NCI-H1048 (cell line): ENCODE data around the gene AURKA.

Experiments
- DNase-seq: peaks from one replicate; lab custom pipeline; 2025; lab: John Stamatoyannopoulos, UW

Gene AURKA

DNA sequence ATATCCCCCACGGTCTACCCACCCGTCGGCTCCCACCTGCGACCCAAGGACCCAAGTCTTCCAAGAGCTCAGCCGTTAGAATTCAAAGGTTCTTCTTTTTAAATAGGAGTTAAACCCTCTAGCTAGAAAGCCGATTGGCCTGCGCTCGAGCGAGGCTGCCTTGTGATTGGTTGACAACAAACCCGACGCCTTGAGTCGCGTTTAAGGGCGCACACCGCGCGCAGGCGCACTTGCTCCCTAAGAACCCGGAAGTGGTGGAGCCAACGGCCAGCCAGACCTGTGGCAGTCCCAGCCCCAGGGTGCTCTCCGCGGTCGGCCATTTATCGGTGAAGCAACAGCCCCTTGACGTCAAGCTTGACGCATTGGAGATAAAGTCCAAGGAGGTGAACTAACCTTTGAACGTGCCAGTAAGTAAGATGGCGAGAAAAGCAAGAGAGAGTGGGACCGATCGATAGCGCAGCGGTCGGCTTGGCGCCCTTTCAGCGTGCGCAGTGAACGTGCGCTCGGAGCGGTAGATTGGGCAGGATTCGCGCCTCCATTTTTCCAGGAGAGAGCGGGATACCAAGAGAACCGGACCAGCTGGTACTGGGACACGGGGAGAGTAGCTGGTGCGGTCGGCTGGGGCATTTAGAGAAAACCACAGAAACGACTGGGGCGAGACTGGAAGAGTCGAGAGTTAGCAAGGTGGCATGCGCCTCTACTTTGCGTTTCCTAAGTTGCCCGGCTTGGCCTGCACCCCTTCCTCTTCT is at the start of gene AURKA, which contains the start of gene CSTF1:
Gene AURKA (minus strand): TSS at position 84 of the 749 bp plus-strand sequence. CDS start 4,018 bp downstream, outside the sequence.
Gene CSTF1 (plus strand): TSS at position 514 of the 749 bp plus-strand sequence. CDS start 2,908 bp downstream, outside the sequence.
- peak; percentile 96 for DNase-seq

DNA sequence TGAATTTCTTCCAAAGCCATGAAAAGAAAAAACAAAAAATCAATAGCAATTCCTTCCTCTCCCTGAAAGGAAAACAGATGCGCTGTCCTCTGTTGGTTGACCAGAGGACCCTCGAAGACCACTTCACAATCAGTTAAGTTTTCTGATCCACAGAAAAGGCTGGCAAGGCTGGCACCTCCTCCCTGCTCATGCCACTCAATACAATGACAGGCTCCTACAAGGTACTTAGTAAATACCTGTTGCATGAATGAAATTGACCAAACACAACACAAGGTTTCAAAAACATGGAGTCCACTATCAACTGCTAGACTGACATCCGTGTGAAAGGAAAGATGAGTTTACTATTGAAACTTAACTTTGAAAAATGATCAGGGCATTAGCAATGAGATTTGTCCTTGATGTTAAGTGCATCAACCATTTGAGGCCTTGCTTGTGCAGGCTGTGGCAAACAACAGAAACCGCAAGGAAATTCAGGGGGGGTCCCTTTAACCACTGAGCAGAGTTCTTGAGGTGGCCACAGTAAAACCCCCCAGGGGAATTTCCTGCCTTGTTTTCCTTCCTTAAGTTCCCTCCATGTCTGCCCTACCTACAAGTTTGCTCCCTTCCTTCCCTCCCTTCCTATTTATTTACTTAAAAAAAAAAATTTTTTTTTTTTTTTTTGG is 48.5 kb upstream of the AURKA start:
- no peak for DNase-seq

DNA sequence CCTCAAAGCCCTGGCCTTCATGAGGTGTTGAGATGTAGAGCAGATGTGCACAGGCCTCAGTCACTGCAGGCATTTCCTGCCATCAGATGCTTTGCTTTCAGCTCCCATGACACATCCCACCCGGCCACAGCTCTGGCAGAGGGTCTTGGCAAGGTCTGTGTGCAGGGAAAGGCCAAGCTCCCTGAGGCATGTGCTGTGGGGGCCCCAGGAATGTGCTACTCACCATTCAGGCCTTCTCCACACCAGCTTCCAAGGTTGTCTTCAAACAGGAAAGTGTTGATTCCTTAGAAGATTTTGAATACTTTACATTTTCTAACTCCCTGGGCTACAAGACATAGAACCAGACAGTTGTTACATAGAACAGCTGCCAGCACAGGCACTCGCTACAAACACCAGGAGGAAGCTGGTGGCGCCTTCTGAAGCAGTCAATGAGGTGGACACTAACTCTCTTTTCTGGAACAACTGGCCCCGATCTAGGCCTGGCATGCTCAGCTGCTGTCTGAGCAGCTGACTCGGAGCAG is 47.8 kb upstream of the AURKA start:
- no peak for DNase-seq

DNA sequence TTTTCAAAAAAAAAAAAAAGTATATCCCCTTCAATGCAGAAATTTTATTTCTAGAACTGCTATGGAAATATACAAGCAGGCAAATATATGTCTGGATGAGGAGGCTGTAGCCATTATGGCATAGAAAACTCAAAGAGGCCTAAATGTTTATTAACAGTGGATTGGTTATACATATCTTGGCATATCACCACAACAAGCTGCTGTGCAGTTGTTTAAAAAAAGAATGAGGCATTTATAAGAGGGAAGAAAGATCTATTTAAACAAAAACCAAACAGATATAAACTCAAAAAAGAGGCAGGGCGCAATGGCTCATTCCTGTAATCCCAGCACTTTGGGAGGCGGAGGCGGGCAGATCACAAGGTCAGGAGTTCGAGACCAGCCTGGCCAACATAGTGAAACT is 46.3 kb upstream of the AURKA start:
- no peak for DNase-seq

DNA sequence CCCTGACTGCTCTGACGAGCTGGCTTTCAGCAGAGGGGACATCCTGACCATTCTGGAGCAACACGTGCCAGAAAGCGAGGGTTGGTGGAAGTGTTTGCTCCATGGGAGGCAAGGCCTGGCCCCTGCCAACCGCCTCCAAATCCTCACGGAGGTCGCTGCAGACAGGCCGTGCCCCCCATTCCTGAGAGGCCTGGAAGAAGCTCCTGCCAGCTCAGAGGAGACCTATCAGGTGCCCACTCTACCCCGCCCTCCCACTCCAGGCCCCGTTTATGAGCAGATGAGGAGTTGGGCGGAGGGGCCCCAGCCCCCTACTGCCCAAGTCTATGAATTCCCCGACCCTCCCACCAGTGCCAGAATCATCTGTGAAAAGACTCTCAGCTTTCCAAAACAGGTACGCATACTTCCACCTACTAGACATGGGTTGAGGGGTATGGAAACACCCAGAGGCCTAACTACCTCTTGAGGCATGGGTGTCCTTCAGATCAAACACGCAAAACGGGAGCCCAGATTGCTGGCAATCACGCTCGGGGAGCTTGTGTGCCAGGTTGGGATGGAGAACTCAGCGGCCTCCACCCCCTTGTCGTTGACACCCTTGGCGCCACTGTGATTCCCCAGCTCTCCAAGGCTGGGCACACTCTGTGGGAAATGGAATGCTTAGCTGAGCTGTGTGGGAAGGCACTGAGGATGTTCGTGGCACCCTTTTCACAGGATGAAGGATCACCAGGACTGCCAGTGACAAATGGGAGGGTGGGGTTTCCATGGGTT is 45.4 kb upstream of the AURKA start:
- DNase-seq = no peak

DNA sequence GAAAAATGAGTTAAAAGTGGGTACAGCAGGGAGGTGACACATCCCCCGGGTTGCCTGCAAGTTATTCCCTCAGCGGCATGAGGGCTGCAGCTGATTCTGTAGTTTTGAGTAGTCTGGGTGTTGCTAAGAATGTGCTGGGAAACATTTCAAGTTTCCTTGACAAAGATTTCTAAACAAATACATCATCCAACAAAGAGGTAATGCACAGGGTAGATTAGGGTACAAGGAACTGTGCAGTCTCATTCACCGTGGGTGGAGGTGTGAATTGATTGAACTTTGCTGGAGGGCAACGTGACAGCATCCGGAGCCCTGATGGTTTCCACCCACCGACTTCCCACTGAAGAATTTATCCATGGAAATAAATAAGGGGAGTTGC is 41.9 kb upstream of the AURKA start:
- DNase-seq = no peak

DNA sequence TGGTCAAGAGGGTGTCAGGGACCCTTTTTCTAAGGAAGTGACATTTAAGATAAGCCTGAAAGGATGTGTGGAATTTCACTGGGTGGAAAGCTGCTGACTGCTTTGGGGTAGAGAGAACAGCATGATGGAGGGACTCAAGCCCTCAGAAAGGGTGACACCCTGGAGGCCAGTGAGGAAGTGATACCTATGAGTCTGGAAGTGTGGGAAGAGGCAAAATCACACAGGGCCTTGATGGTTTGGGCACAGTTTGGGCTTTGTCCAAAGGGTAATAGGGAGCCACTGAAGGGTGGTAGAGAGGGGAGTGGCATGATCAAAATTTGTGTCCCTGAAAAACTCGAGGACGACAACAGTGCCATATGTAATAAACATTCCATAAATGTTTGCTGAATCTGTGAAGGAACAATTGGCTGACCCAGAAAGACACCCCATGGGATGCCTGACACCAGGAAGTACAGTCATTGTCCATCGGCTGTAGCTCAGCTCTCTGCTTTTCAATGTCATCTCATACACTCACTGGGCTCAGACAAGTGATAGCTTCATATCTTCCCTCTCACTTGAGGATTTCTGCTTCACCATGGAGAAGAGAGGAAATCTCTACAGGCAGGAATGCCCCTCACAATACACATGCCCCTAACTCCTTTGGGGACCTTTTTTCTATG is 41.3 kb upstream of the AURKA start:
- DNase-seq = no peak

DNA sequence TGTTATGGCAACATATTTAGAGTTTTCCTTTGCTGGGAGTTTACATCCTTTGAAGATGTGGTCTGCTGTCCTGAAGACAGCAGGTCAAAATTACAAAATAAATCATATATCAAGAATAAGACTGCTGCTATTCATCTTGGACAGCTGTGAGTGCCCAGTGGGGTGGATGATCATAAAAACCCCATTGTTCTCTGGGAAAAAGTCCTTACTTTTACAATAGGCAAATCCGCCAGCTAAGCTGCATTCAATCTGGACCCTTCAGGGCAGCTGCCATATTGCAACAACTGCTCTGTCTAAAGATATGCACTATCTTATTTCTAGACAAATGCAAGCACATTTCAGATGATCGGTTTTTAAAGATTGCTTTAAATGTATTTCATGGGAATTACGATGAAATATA is 39.5 kb upstream of the AURKA start:
- no peak for DNase-seq

DNA sequence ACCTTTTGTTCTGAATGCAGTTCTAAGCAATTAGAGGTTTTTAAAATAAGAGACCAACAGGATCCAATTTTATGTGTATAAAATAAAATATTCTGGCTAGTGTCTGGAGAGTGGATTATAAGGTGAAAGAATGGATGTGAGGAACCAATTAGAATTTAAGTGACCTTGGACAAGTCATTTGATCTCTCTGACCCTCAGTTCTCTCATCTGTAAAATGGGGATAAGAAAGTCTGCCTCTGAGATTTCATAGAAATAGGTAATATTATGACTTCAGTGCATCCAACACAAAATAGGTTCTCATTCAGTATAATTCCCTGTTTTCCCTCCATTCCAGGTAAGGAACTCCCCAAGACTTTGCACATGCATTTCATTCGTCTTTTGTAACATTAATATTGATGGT is 38.9 kb upstream of the AURKA start:
- DNase-seq = no peak

DNA sequence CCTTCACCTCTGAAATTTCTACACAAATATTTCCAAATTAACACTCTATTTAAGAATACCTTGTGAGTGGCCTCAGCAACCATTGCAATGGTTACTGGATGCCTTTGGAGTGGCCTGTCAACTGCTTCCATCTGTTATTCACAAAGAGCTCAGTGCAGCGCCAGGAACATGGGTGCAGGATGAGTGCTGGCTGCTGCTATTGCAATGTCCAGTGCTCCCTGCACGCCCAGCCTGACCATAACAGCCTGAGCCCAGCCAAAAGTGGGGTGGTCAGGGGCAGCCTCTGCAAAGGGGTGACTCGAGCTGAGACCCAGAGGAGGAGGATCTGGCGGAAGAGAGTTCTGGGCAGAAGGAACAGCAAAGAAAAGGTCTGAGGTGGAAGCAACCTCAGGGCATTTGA is 38.4 kb upstream of the AURKA start:
- no peak for DNase-seq

DNA sequence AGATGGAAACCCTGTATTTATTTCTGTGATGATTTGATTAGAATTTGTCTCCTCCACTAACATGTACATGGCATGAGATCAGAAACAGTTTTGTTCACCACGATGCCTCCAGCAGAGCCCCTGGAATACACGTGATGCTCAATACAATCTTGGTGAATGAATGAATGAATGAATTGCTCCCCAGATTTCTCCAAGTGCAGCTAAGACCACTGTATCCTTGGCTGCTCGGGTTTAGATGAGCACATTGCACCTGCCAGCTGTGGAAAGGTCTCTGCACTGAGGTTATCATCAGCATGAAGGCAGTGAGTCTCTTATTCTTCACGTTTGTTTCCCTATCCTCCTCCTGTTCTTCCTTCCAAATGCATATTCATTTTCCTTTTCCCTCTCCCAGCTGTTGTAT is 37.9 kb upstream of the AURKA start:
- DNase-seq = no peak

DNA sequence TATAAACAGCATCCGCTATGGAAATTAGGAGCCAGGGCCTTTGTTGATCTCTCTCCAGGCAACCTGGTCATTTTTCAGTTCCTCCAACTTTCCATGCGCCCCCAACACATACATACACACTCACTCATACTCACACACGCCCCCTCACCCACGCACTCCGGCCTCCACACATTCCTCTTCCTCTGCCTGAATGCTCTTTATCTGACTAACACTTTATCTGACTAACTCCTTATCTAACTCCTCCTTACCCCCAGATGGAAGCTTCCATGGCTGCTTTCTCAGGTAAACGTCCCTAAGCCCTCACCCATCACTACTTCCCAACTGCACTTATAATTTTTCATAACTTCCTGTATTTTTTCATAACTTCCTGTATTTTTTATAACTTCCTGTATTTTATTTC is 37.5 kb upstream of the AURKA start:
- DNase-seq = no peak

DNA sequence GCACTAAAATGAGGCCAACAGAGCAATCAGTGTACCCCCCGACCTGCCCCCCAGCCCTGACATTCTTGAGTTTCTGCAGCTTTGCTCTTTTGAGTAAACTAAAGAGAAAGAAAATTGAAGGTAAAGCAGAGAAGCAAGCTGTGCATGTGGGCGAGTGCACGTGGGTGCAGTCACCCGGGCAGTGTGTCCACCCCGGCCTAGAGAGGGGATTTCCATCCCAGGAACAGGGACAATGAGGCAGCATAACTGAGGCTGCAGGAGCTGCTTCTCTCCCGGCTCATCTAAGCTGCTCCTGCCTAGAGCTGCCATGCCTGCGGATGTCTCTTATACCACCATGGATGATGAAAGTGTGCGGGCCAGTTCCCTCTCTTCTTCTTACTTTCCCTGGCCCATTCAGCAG is 36.9 kb upstream of the AURKA start:
- DNase-seq = no peak

DNA sequence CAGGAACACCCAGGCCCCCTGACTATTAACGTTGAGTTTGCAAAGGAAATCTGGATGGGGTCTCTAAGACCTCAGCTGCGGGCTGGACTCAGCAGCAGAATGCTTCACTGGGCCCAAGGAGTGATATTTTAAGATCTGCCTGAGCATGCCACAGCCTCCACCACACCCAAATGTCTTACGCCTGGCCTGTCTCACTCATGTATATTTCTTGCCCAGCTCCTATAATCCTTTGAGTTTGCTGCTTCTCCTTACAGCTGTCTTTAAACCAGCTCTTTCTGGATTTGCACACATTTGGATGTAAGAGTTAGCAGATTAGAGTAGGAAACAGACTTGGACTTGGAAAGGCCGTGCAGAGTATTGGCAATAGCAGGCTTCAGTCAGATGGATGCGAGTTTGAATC is 36.4 kb upstream of the AURKA start:
- no peak for DNase-seq

DNA sequence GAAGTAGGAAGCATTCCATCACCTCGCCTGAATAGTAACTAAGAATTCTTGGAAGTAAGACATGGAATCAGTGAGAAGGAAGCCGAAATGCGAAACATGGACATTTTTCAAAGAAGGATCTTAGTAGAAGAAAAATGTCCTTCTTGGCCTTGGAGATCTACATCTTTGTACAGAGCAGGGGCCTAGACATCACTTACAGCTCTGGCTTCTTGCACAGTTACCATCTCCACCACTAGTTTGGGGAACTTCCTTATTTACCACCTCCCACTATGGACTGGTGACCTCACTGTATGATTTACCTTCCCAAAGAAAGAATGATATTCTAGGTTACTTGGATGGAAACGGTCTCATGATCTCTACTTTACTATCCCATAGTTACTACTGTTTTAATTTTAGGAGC is 35.8 kb upstream of the AURKA start:
- DNase-seq = no peak

DNA sequence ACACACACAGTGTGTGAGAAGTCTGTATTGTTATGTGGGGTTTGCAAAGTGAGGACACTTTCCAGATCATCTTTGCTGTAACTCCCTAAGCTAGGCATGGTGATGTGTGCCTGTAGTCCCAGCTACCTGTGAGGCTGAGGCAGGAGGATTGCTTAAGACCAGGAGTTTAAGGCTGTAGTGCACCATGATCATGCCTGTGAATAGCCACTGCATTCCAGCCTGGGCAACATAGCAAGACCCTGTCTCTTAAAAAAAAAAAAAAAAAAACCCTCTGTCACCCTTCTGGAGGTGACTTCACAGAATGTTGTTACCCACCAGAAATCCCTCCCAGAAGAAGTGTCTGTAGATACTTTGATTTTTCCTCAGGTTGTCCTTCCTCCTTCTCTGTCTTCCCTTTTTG is 34.9 kb upstream of the AURKA start:
- DNase-seq = no peak

DNA sequence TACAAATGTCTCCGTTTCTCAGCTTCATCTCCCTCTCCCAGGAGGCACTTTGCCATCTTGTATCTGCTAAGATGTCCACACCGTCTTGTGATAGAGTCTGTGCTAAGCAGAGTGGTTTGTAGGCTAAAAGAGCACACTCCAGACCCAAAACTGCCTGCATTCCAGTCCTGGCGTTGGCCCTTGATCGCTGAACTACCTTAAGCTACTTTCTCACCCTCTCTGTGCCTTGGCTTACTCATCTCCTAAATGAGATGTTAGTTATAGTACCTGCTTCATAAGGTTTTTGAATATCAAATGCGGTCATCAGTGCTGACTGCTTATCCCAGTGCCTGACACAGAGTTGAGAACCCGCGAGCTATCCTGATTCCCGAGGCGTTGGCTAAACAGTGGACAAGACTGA is 34.0 kb upstream of the AURKA start:
- DNase-seq = no peak

DNA sequence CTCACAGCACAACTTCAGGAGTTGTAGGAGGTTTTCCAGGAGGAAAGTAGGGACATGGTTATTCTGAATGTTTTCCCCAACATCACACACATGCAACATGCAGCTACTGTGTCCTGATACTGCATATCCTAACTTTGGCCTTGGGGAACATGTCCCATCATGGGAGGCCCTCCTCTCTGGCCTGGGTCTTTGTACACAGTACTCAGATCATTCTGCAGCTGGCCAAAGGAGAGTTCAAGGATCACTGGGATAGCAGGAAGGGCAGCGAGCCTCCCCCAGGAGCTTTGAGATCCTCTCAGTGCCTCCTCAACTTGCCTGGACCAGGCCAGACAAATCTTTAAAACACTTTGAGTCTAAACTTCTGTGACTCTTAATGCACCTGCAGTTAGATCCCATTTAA is 32.9 kb upstream of the AURKA start:
- no peak for DNase-seq

DNA sequence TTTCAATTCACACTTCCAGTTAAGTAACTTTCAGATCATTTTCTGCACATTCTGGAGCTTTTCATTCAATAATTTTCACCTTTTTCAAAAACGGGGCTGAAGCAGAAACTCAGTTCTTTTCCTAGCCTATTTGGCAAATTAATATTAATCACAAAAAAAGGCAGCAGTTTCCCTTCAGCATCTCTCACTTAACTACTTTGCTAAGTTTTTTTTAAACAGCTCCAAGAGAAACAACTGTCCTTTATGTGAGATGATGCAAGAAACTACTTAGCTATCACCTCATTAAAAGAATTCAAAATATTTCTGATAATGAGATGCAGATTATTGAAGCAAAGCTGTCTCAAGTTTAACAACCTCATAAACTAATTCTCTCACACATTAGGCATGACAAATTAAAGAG is 31.9 kb upstream of the AURKA start:
- no peak for DNase-seq

DNA sequence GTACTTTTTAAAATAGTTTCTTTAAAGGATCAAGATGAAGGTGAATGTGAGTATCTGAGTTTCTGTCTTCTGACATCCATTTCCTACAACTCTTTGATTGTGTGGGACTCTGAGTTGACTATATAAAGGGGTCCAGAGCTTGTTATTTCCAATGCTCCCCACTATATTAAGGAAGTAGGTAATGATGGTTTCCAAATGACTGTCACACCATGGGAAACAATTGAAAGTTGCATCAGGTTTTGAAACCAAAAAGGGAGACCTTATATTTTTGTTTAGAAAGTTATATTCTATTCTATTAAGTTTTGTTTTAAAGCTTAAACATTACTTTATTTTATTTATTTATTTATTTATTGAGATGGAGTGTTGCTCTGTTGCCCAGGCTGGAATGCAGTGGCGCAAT is 31.2 kb upstream of the AURKA start:
- DNase-seq = no peak

DNA sequence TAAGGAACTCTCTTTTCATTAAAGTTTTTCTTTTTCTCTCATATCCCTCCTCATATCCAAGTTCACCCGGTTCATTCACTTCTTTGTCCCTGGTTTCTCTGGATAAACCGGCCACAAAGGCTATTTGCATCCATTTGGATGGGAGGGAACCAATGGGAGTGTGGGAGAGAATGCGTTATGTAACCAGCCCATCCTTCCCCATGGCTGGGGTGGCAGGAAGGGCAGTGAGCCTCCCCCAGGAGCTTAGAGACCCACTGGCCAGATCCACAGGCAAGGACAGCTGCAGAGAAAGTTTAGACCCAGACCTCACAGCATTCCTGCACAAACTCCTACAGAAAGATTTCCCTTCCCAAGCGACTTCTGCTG is 30.8 kb upstream of the AURKA start:
- no peak for DNase-seq

DNA sequence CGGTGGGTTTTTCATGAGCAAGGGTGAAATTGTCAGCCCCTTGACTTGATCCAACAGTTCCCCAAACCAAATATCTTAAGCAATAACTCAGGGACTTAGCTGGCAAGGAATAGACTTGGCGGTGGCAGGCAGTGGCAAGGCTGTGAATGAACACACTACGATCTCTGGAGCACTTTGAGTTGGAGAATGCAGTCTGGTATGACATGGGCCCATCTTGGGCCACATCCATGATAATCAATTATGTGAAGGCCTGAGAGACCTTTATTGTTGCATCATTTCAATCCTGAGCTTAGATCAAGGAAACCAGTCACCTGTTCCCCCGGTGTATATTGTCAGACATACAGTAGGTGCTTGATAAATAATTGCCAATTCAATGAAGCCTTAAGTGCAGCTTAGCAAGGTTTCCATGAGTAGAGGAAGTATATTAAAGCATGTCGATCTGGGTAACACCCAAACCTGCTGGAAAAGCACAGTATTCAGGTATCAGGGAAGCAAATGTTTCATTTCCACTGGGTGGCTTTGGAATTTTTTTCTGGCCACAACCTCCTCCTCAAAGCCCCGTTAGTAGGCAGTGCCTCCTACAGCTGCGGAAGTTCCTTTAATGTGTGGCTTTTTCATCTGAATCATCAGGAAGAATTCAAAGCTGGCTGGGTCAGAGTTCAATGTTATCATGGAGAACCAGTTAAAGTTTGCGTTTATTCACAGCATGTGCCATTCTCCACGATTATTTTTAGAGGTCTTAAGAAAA is 30.2 kb upstream of the AURKA start:
- DNase-seq = no peak
